Measurements from ENCODE around the gene BICC1.

Gene BICC1

DNA sequence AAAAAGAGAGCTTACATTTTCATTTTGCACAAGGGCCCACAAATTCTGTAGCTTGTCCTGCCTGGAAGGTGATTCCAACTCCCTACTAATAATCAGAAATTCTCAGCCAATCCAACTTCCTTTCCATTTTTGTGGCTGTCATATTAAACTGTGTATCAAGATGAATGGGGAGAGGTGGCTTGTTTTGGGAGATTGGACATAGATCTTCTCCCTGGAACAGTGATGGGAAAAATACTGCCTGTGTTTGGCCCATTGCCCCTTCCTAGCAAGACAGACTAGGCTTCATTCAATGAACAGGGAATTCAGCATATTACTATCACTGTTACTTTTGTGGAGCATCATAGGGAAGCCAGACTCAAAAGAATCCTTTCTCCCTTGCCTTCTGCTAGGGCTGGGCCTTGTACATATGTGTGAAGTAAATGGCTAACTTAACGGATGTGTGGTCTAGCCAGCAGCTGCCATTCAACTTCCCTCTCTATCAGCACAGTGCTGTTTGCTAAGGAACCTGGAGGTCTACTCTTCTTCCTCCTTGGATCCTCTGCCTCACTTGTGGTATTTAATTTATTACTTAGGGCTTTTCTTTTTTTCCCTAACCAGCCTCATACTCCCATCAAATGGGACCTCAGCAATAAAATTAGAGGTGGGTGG lies 326.0 kb downstream of the BICC1 start:
- Histone ChIP-seq H3K27ac (ENCODE audit: poor library complexity, severe bottlenecking) (no peak overlapping the region), H3K27me3 (ENCODE audit: insufficient read depth, poor library complexity, severe bottlenecking) (no peaks in the 10 kb centered on the region), H3K9me3 (ENCODE audit: severe bottlenecking) (no peaks in the 10 kb centered on the region), H3K4me1 (ENCODE audit: insufficient read depth, poor library complexity, severe bottlenecking) (no peaks in the 10 kb centered on the region), H3K4me3 (ENCODE audit: severe bottlenecking) (no peak overlapping the region), H3K36me3 (ENCODE audit: low read depth) (no peaks in the 10 kb centered on the region)
- ATAC-seq (ENCODE audit: low read depth) (no peak), DNase-seq (ENCODE audit: low spot score) (no peak)
- TF ChIP-seq, protein P1, sequence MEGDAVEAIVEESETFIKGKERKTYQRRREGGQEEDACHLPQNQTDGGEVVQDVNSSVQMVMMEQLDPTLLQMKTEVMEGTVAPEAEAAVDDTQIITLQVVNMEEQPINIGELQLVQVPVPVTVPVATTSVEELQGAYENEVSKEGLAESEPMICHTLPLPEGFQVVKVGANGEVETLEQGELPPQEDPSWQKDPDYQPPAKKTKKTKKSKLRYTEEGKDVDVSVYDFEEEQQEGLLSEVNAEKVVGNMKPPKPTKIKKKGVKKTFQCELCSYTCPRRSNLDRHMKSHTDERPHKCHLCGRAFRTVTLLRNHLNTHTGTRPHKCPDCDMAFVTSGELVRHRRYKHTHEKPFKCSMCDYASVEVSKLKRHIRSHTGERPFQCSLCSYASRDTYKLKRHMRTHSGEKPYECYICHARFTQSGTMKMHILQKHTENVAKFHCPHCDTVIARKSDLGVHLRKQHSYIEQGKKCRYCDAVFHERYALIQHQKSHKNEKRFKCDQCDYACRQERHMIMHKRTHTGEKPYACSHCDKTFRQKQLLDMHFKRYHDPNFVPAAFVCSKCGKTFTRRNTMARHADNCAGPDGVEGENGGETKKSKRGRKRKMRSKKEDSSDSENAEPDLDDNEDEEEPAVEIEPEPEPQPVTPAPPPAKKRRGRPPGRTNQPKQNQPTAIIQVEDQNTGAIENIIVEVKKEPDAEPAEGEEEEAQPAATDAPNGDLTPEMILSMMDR (IDR thresholded peaks at IDR 0.05; ENCODE audit: poor library complexity, severe bottlenecking), result no peak

DNA sequence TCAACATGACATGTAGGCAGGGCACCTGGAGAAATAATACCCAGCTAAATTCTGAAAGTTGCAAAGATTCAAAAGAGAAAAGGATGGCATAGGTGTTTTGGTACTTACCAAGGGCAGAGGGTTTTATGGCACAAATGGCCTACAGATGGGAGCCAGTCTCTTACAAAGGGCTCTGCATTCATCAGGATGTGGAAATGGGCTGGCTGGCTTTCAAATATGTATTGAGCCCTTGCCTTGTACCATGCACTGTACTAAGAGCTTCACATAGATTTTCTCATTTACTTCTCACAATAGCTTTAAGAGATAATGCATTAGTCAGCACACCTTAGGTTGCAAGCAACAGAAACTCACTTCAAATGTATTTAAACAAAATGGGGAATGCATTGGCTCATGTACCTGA lies 327.1 kb downstream of the BICC1 start:
- TF ChIP-seq, protein P1 (IDR thresholded peaks at IDR 0.05; ENCODE audit: poor library complexity, severe bottlenecking), result no peak
- Histone ChIP-seq H3K4me3 (ENCODE audit: severe bottlenecking) (no peak overlapping the region), H3K4me1 (ENCODE audit: insufficient read depth, poor library complexity, severe bottlenecking) (no peaks in the 10 kb centered on the region), H3K9me3 (ENCODE audit: severe bottlenecking) (no peaks in the 10 kb centered on the region), H3K36me3 (ENCODE audit: low read depth) (no peaks in the 10 kb centered on the region), H3K27me3 (ENCODE audit: insufficient read depth, poor library complexity, severe bottlenecking) (no peaks in the 10 kb centered on the region), H3K27ac (ENCODE audit: poor library complexity, severe bottlenecking) (no peak overlapping the region)
- DNase-seq (ENCODE audit: low spot score) (no peak), ATAC-seq (ENCODE audit: low read depth) (no peak)

DNA sequence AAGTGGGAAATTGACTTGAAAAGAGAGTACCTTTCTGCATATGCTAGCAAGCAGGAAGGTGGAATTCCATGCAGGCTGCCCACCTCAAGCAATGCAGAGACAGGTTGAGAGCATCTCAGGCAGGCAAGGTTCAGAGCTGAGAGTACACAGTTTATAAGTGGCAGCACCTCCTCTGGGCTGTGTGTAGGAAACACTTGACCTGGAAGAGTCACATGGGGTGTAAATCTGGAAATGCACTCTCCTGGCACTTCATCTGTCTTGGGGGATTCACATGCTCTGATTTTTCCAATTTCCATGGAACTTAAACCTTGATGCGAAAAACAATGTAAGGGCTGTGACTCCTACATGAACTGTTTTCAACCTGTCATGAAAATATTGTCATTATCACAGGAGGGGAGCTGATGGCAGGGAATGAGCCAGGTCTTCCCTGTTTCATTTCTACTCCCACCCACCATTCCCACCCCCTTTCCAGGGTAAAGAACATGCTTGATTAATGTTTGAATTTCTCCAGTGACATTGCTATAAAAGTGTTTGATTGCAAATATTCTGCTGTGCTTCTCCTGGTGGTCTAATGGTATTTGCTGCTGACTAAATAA lies 328.3 kb downstream of the BICC1 start:
- Histone ChIP-seq H3K27ac (ENCODE audit: poor library complexity, severe bottlenecking) (no peak overlapping the region), H3K4me3 (ENCODE audit: severe bottlenecking) (no peak overlapping the region), H3K27me3 (ENCODE audit: insufficient read depth, poor library complexity, severe bottlenecking) (no peaks in the 10 kb centered on the region), H3K9me3 (ENCODE audit: severe bottlenecking) (no peaks in the 10 kb centered on the region), H3K36me3 (ENCODE audit: low read depth) (no peaks in the 10 kb centered on the region), H3K4me1 (ENCODE audit: insufficient read depth, poor library complexity, severe bottlenecking) (no peaks in the 10 kb centered on the region)
- DNase-seq (ENCODE audit: low spot score) (no peak), ATAC-seq (ENCODE audit: low read depth) (no peak)
- TF ChIP-seq, protein P1 (IDR thresholded peaks at IDR 0.05; ENCODE audit: poor library complexity, severe bottlenecking), result no peak

DNA sequence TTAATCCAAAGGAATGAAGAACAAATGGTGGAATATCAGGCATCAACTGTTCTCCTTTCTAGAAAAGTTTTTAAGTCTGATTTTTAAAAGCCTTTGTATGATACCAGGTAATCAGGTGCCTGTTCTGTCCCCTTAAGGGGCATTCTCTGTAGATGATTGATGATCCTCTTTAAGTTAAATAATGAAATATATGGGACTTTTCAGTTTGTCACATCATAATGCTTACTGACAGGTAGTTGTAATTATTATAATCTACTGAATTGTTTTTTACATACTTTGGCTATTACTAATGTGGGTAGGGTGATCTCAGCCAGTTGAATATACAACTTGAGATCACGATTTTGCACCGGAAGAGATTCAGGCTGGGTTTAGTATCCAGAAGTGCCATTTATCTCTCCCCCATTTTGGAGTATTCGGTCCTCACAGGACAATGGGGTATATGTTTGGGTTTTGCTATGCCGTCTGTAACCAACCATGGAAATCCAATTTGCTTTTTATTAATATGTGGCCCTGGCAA lies 330.2 kb downstream of the BICC1 start:
- Histone ChIP-seq H3K27me3 (ENCODE audit: insufficient read depth, poor library complexity, severe bottlenecking) (no peaks in the 10 kb centered on the region), H3K36me3 (ENCODE audit: low read depth) (no peaks in the 10 kb centered on the region), H3K9me3 (ENCODE audit: severe bottlenecking) (no peaks in the 10 kb centered on the region), H3K4me3 (ENCODE audit: severe bottlenecking) (no peak overlapping the region), H3K4me1 (ENCODE audit: insufficient read depth, poor library complexity, severe bottlenecking) (no peaks in the 10 kb centered on the region), H3K27ac (ENCODE audit: poor library complexity, severe bottlenecking) (no peak overlapping the region)
- TF ChIP-seq, protein P1 (IDR thresholded peaks at IDR 0.05; ENCODE audit: poor library complexity, severe bottlenecking), result no peak
- DNase-seq (ENCODE audit: low spot score), result no peak
- ATAC-seq (ENCODE audit: low read depth), result no peak

DNA sequence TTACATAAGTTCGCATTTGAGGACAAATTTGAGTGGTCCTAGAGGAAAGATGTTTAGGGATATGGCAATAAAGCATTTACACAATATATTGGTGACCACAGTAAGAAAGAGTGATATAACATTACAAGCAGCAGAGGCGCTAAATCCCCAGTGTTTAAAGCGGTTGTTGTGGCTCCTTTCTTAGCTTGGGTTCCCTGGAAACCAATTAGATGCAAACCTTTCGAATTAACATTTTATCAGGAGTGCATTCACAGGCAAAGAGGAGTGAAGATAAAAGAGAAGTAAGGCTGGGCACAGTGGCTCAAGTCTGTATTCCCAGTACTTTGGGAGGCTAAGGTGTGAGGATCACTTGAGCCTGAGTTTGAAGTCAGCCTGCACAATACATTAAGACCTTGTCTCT lies 331.1 kb downstream of the BICC1 start:
- Histone ChIP-seq H3K4me1 (ENCODE audit: insufficient read depth, poor library complexity, severe bottlenecking) (no peaks in the 10 kb centered on the region), H3K9me3 (ENCODE audit: severe bottlenecking) (no peaks in the 10 kb centered on the region), H3K27ac (ENCODE audit: poor library complexity, severe bottlenecking) (no peak overlapping the region), H3K4me3 (ENCODE audit: severe bottlenecking) (no peak overlapping the region), H3K27me3 (ENCODE audit: insufficient read depth, poor library complexity, severe bottlenecking) (no peaks in the 10 kb centered on the region), H3K36me3 (ENCODE audit: low read depth) (no peaks in the 10 kb centered on the region)
- TF ChIP-seq, protein P1 (IDR thresholded peaks at IDR 0.05; ENCODE audit: poor library complexity, severe bottlenecking), result no peak
- ATAC-seq (ENCODE audit: low read depth) (no peak), DNase-seq (ENCODE audit: low spot score) (no peak)
